Brain microvascular endothelial cell (primary cell): ENCODE measurements around the gene C20orf204.

Experiments used
- DNase-seq: peaks from one replicate; pipeline ENCODE4 v3.0.0-alpha.2; 2020
- H3K27ac ChIP-seq: fragments of 250-450 bp; sonication (Bioruptor Pico); 2 replicates; pipeline ENCODE4 v1.5.1; 2020; ENCODE audit warnings: mild to moderate bottlenecking, moderate library complexity
- H3K27me3 ChIP-seq: fragments of 250-450 bp; sonication (Bioruptor Pico); replicated peaks from 2 replicates; pipeline ENCODE4 v1.5.1; 2020; ENCODE audit warnings: mild to moderate bottlenecking
- H3K36me3 ChIP-seq: fragments of 250-450 bp; sonication (Bioruptor Pico); replicated peaks from 2 replicates; pipeline ENCODE4 v1.5.1; 2020; ENCODE audit warnings: mild to moderate bottlenecking
- H3K4me3 ChIP-seq: 2 replicates; pipeline ENCODE4 v1.5.1; 2011; ENCODE audit warnings: low read depth, mild to moderate bottlenecking, control low read depth, low read length, moderate library complexity
- CTCF ChIP-seq: IDR thresholded peaks from 2 replicates; pipeline ENCODE4 v1.5.1; 2011; ENCODE audit warnings: low read depth, mild to moderate bottlenecking, moderate library complexity, low read length, control low read depth, inconsistent platforms; ENCODE audit errors: missing control alignments
- in situ Hi-C: cut with HindIII; loops from 2 replicates; pipeline ENCODE4 v1.10.0; 2017; ENCODE audit warnings: low sequenced_read_pairs, low pct_ligation_motif_present

The C20orf204 gene

GRCh38 chr20:64015635-64016034, 20.3 kb upstream of the C20orf204 start:
- in situ Hi-C loops: no loop called here
- H3K27me3 ChIP-seq: no peaks in the 10 kb centered on the region
- H3K4me3 ChIP-seq: no peak overlapping the region
- no peak for TF ChIP-seq CTCF
- no peak for DNase-seq
- H3K36me3 ChIP-seq: peaks cover 58% of the 10 kb centered on the region
- H3K27ac ChIP-seq: no peak overlapping the region

GRCh38 chr20:64021124-64021975, 14.6 kb upstream of the C20orf204 start:
- no peaks in the 10 kb centered on the region for H3K27me3 ChIP-seq
- H3K27ac ChIP-seq: no peak overlapping the region
- H3K36me3 ChIP-seq: peaks cover 61% of the 10 kb centered on the region
- no peak overlapping the region for H3K4me3 ChIP-seq
- in situ Hi-C loops: no loop called here
- TF ChIP-seq CTCF: no peak
- DNase-seq: no peak

- DNase-seq: no peak
- in situ Hi-C loops: no loop called here
Observed at GRCh38 chr20:64022671-64023360, 13.2 kb upstream of the C20orf204 start.

GRCh38 chr20:64023361-64024140, 12.4 kb upstream of the C20orf204 start:
- Histone ChIP-seq H3K4me3 (no peak overlapping the region), H3K27ac (no peak overlapping the region), H3K36me3 (peaks cover 68% of the 10 kb centered on the region), H3K27me3 (no peaks in the 10 kb centered on the region)
- no peak for TF ChIP-seq CTCF
- in situ Hi-C loops: no loop called here
- no peak for DNase-seq

More at GRCh38 chr20:64022671-64023360, 13.2 kb upstream of the C20orf204 start:
- Histone ChIP-seq H3K36me3 (peaks cover 69% of the 10 kb centered on the region), H3K27me3 (no peaks in the 10 kb centered on the region), H3K27ac (no peak overlapping the region), H3K4me3 (no peak overlapping the region)
- TF ChIP-seq CTCF: no peak

- no peak for DNase-seq
- no peak for TF ChIP-seq CTCF
- Histone ChIP-seq H3K27me3 (no peaks in the 10 kb centered on the region), H3K4me3 (no peak overlapping the region), H3K27ac (no peak overlapping the region), H3K36me3 (peaks cover 65% of the 10 kb centered on the region)
- in situ Hi-C loops: no loop called here
Observed at GRCh38 chr20:64024141-64024990, 11.6 kb upstream of the C20orf204 start.
